Neural progenitor cell (in vitro differentiated cells): ENCODE results near the gene DRD1.

ENCODE experiments used
- EZH2phosphoT487 ChIP-seq: fragments of 200-600 bp; sonication (generic); IDR thresholded peaks from 2 replicates; pipeline ENCODE4 v1.6.1; 2017; ENCODE audit warnings: antibody characterized with exemption
- TF ChIP-seq, protein P1 (sequence below): fragments of 200-600 bp; sonication (generic); IDR thresholded peaks from 2 replicates; pipeline ENCODE4 v1.5.1; 2017; ENCODE audit warnings: antibody characterized with exemption, mild to moderate bottlenecking

GRCh38 chr5:175493260-175493659, 49.3 kb upstream of the DRD1 start:
- TF ChIP-seq EZH2phosphoT487 = no peak
- TF ChIP-seq, protein P1, sequence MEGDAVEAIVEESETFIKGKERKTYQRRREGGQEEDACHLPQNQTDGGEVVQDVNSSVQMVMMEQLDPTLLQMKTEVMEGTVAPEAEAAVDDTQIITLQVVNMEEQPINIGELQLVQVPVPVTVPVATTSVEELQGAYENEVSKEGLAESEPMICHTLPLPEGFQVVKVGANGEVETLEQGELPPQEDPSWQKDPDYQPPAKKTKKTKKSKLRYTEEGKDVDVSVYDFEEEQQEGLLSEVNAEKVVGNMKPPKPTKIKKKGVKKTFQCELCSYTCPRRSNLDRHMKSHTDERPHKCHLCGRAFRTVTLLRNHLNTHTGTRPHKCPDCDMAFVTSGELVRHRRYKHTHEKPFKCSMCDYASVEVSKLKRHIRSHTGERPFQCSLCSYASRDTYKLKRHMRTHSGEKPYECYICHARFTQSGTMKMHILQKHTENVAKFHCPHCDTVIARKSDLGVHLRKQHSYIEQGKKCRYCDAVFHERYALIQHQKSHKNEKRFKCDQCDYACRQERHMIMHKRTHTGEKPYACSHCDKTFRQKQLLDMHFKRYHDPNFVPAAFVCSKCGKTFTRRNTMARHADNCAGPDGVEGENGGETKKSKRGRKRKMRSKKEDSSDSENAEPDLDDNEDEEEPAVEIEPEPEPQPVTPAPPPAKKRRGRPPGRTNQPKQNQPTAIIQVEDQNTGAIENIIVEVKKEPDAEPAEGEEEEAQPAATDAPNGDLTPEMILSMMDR = no peak
